SK-N-SH (cell line): Measurements from ENCODE around the gene PAPPA2.

Experiments
- CHD2 ChIP-seq: fragments of 150-350 bp; IDR thresholded peaks from 2 replicates; pipeline ENCODE4 v1.6.1; 2018; ENCODE audit warnings: low read length; ENCODE audit not compliant: partially characterized antibody
- CTCF ChIP-seq: fragments of 200-600 bp; sonication (generic); IDR thresholded peaks from 2 replicates; pipeline ENCODE4 v1.6.1; 2017; ENCODE audit warnings: antibody characterized with exemption, mild to moderate bottlenecking, moderate library complexity
- EP300 ChIP-seq, 2 experiments: IDR thresholded peaks; 2 replicates each; pipeline versions ENCODE4 v1.4.0 to v1.6.1; 2012; ENCODE audit warnings: borderline replicate concordance in 1 of 2, low read depth in 1 of 2, low read length in 1 of 2
- EZH2phosphoT487 ChIP-seq: fragments of 200-600 bp; sonication (generic); IDR thresholded peaks from 2 replicates; pipeline ENCODE4 v1.6.1; 2017; ENCODE audit warnings: low read depth, mixed run types, mild to moderate bottlenecking, antibody characterized with exemption, moderate library complexity, borderline replicate concordance
- FOSL2 ChIP-seq: IDR thresholded peaks from 2 replicates; pipeline ENCODE4 v1.4.0; 2012; ENCODE audit warnings: low read depth, mild to moderate bottlenecking, moderate library complexity, borderline replicate concordance
- FOXJ3 ChIP-seq: sonication (generic); formaldehyde crosslinking; IDR thresholded peaks from 2 replicates; pipeline ENCODE4 v1.5.1; 2020; ENCODE audit warnings: mild to moderate bottlenecking, missing genetic modification reagents
- JUND ChIP-seq: IDR thresholded peaks from 2 replicates; pipeline ENCODE4 v1.4.0; 2012
- MAX ChIP-seq: IDR thresholded peaks from 2 replicates; pipeline ENCODE4 v1.4.0; 2012; ENCODE audit warnings: low read depth
- NFIC ChIP-seq: IDR thresholded peaks from 2 replicates; pipeline ENCODE4 v1.4.0; 2012; ENCODE audit warnings: borderline replicate concordance
- RAD21 ChIP-seq: IDR thresholded peaks from 2 replicates; pipeline ENCODE4 v1.6.1; 2012; ENCODE audit warnings: mild to moderate bottlenecking, low read length
- REST ChIP-seq: IDR thresholded peaks from 2 replicates; pipeline ENCODE4 v1.6.1; 2012; ENCODE audit warnings: mild to moderate bottlenecking, low read depth, low read length, moderate library complexity
- TCF12 ChIP-seq: IDR thresholded peaks from 2 replicates; pipeline ENCODE4 v1.4.0; 2012
- USF2 ChIP-seq: fragments of 150-350 bp; IDR thresholded peaks from 2 replicates; pipeline ENCODE4 v1.6.1; 2017; ENCODE audit warnings: antibody characterized with exemption, low read length, low read depth, borderline replicate concordance

GRCh38 chr1:176768532-176768931 is 305.6 kb downstream of the PAPPA2 start:
- no peak for TF ChIP-seq JUND
- TF ChIP-seq TCF12: no peak
- peak in 1 of 2 experiments; percentile 79; a peak in 2 of 4 replicates for TF ChIP-seq EP300 (IDR thresholded peaks at IDR 0.05; ENCODE audit: borderline replicate concordance in 1 of 2, low read depth in 1 of 2, low read length in 1 of 2)
- TF ChIP-seq EZH2phosphoT487: no peak
- no peak for TF ChIP-seq CTCF
- no peak for TF ChIP-seq REST
- TF ChIP-seq RAD21: no peak
- no peak for TF ChIP-seq FOSL2
- TF ChIP-seq CHD2: peak; percentile 47
- no peak for TF ChIP-seq NFIC
- no peak for TF ChIP-seq USF2
- no peak for TF ChIP-seq MAX
- peak; percentile 74 for TF ChIP-seq FOXJ3 (CRISPR knock-in tag)
